ENCODE results near the gene KLHL40.

DNA sequence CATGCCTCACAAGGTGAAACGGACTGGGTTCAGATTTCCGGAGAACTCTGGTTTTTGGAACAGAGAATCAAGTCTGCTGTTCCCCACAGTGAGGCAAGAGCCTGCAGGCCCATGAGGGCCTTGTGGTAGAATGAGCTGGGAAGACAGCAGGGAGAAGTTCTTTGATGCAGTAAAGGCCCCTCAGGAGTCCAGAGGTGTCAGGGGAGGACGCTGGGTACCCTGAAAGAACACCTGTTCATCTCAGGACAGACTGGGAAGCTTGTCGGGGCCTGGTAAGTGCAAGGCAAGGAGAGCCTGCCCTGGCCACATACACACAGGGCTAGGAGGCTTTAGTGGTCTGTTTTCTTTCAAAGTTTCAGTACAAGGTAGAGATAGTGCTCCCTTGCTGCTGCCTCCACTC is 35.6 kb upstream of the KLHL40 start:
- TF ChIP-seq, protein P1, sequence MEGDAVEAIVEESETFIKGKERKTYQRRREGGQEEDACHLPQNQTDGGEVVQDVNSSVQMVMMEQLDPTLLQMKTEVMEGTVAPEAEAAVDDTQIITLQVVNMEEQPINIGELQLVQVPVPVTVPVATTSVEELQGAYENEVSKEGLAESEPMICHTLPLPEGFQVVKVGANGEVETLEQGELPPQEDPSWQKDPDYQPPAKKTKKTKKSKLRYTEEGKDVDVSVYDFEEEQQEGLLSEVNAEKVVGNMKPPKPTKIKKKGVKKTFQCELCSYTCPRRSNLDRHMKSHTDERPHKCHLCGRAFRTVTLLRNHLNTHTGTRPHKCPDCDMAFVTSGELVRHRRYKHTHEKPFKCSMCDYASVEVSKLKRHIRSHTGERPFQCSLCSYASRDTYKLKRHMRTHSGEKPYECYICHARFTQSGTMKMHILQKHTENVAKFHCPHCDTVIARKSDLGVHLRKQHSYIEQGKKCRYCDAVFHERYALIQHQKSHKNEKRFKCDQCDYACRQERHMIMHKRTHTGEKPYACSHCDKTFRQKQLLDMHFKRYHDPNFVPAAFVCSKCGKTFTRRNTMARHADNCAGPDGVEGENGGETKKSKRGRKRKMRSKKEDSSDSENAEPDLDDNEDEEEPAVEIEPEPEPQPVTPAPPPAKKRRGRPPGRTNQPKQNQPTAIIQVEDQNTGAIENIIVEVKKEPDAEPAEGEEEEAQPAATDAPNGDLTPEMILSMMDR (IDR thresholded peaks at IDR 0.05): no peak
- no peak for TF ChIP-seq POLR2A (IDR thresholded peaks at IDR 0.05)
